T47D (cell line): ENCODE measurements around the gene EIF1.
"Not testable (repeated sequence)": the region's sequence is repeated elsewhere in the genome, so short reads cannot be mapped to it uniquely, and the experiment has no call there.

Source experiments
- DNase-seq, 2 experiments: peaks; one replicate each; pipeline versions ENCODE4 v3.0.0 to v3.0.0-alpha.2; 2011 to 2012; ENCODE audit warnings: low read depth in 1 of 2, low spot score in 1 of 2
- JUND ChIP-seq: IDR thresholded peaks from 2 replicates; pipeline ENCODE4 v1.6.1; 2012; ENCODE audit warnings: low read depth
- in situ Hi-C: cut with HindIII; loops from 2 replicates; pipeline ENCODE4 v1.10.0; 2016; ENCODE audit warnings: low sequenced_read_pairs, low pct_unique_long_range_greater_than_20kb

Gene EIF1

DNA sequence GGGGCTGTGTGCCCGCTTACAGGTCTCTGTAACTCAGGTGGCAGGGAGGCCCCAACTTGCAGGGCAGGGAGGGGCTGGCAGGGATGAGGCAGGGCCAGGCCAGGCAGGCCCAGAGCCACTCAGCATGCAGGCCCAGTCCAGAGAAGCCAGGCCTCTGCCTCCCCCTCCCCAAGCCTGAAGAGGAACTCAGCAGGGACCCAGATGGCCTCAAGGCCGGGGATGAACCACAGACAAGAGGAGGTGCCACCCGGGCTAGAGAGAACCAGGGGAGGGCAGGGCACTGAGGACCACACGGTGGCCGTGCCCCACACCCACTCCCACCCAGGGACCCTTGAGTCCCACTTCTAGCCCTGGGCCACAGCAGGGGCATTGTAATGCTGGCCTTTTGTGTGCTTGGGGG lies 29.8 kb upstream of the EIF1 start:
- no peak for DNase-seq
- in situ Hi-C loops, result no loop called here
- TF ChIP-seq JUND, result no peak

DNA sequence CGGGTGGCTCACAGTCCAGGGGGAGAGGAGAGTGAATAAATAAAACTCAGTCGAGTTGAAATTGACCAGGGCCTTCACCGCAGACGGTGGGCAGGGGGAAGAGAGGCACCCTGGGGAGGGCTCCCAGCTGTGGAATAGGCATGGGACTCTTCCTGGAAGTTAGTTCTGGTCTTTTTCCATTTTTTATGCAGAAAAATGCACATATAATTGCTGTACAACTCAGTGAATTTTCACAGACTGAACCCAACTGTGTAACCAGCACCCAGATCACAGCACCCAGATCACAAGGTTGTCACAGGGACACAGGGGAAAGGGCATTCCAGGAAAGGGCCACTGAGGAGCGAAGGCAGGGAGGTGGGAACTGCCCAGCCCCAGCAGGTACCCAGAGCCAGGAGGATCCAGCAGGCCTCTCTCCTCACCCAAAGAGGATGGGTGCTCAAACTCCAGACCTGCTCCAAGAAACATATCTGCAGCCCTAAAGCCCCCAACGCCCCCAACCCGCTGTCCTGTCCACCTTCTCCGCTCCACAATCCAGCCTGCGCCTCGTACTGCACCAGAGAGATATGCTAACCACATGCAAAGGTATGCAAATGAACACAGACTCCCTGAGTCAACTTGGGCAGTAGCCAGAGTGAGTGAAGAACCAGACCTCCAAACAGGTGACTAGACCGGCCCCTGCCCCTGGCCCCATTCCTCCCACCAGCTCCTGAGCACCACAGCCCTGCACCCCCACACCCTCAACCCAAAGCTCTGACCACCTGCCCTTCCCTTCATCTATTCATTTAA lies 29.1 kb upstream of the EIF1 start:
- in situ Hi-C loops, result no loop called here
- no peak for DNase-seq
- TF ChIP-seq JUND, result no peak

DNA sequence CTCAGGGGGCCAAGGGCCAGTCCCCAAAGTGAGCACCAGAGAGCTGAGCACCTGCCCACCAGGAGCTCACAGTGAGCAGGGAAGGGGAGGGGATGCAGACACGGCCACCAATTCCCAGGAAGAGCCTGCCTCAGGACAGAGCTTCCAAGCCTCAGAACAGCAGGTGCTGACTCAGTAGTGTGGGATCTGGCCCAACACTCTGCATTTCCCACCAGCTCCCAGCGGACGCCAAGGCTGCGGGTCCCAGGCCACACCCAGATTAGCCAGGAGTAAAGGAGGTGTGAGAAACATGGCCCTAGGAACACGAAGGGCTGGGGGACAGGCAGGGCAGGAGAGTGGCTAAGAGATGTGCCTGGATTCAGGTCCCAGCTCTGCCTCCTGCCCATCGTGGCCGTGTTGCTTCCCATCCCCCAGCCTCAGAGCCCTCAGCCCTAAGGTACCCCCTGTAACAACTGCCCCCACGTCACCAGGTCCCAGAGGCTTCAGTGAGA lies 28.4 kb upstream of the EIF1 start:
- DNase-seq, result no peak
- TF ChIP-seq JUND, result no peak
- in situ Hi-C loops, result no loop called here

DNA sequence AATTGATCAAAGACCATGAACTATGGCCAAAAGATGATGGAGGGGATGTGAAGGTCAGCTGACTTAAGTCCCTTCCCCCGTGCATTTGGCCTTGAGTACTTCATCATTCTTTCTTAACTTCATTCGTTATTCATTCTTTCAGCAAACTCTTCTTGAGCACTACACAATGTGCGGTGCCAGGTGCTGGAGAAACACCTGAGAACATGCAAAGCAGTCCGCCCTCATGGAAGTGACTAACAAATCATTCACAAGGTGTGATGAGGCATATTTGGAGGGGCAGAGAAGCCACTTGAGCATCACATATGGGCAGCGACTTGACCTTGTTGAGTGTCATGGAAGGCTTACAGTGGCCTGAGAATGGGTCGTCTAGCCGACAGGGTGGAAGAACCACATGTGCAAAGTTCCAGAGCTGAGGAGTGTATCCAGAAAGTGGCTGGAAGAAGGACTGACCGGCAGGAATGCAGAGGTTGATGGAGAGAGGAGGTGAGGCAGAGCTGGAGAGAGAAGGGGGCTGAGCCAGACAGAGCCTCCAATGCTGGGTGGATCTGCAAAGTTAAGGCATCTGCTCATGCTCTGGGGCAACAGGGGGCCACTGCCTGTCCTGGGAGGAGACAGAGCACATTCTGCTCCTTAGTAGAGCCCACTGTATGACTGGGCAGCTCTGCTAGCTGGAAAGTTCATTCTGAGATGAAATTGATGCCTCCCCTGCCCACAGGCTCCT lies 25.1 kb upstream of the EIF1 start:
- DNase-seq, result no peak
- no peak for TF ChIP-seq JUND
- in situ Hi-C loops, result no loop called here

DNA sequence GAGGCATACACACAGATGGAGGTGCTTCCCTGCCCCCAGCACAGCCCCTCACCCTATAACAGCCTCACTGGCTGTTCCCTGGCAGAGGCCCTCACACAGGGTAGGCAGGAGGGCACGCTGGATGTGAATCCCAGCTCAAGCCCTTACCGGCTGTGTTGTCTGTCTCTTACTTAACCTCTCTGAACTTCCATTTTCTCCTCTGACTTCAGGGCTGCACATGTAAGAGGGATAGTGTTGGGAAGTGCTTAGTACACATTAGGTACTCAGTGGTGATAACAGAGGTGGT lies 24.6 kb upstream of the EIF1 start:
- TF ChIP-seq JUND, result no peak
- DNase-seq, result no peak
- in situ Hi-C loops, result no loop called here

DNA sequence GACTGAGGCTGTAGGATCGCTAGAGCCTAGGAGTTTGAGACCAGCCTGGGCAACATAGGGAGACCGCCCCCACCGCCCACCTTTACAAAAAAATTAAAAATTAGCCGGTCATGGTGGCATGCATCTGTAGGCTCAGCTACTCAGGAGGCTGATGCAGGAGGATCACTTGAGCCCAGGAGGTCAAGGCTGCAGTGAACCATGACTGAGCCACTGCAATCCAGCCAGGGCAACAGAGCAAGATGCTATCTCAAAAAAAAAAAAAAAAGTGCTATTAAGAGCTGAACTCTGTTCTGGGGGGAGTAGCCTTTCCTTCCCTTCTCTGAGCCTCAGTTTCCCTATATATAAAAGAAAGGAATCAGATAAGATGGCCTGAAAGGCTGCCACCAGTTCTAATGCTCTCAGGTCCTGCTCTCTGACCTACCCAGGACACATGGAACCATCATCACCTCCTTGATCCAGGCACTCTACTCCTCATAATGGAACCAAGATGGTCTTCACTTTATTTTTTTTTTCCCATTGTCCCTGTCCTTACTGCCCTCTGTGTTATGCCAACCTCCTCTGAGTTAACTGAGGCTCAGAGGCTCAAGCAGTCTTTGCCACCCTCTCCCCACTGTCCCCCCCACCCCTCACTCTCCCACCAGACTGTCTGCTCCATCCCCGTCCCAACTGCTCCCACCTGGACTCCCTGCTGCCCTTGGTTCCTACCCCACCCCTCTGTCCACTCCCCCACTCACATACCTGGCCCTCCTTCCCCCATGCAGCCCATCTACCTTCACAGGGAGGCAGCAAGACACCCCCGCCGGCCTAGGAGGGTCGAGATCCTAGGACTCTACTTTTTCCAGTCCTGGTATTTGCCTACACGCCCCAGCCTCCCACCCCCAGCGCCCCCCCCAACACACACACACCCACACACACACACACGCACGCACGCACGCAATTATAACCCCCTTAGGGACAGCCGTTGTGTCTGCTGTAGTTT lies 23.8 kb upstream of the EIF1 start:
- no peak for DNase-seq
- no peak for TF ChIP-seq JUND
- in situ Hi-C loops, result no loop called here

DNA sequence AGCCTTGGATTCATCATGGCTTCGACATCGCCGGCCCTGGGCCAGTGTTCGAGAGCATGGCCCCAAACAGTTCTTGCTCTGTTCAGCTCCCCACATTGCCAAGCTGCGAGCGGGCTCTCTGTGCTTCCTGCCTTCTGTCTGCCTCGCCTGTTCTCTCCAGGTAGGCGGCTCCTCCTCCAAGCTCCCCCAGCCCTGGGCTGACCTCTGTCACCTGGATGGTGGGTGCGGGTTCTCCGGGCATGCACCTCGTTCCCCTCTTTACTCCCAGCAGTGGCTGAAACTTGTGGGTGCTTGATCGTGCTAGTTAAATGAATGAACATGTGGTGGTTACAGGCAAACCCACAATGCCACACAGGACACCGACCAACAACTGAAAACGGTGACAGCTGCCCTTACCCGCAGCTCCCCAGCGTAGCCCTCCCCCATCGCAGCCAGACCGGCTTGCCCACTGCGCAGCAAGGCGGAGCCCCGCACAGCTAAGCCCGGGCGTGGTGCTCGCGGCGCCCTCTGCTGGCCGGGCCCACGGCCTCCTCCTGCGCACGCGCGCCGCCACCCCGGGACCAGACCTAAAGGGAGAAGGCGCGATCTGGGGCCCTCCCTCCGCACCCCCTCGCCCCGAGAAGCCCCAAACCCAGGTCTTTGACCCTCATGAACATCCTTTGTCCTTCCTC lies 23.0 kb upstream of the EIF1 start:
- in situ Hi-C loops, result no loop called here
- no peak for TF ChIP-seq JUND
- peak; percentile 96 for DNase-seq

DNA sequence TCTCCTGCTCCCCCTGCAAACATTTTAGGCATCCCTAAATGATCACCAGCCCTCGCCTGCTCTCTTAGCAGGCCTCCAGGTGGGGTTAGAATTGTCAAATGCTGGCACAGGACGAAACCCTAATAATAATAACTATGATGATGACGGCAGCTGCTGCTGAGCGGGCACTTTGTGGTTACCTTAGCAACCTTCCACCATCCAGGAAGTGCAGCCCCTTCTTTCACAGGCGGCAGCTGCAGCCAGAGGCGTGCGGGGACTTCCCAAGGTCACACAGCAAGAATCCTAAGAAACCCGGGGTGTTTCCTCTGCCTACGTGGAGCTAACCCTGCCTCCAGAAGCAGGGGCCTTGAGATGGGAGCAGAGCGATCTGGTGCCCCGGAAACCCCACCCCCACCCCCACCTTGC lies 22.4 kb upstream of the EIF1 start:
- in situ Hi-C loops, result no loop called here
- no peak for DNase-seq
- TF ChIP-seq JUND, result no peak

DNA sequence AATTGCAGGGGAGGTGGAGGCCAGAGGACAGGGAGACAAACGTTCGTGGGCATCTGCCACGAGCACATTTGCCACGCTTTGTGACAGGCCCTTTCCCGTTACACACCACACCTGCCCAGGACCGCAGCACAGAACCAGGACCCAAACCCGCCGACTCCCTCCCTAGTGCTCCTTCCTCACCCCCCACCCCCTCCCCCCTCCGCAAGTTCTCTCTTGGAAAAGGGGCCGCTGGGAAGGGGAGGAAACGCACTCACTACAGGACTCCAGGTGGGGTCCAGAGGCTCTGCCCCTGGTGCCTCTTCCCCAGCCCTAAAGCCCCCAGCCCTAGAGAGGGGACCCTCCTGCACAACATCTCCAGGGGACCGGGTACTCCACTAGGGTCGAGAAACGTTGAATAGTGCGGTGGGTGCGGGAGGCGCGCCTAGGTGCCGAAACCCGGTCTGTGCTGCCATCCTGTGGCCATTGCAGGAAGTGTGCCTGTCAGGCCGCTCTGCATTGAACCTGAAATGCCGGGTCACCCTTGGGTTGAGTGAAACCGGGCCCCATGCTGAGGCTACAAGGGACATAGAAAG lies 21.9 kb upstream of the EIF1 start:
- in situ Hi-C loops, result no loop called here
- peak; percentile 81 to 90 for DNase-seq
- TF ChIP-seq JUND, result no peak

DNA sequence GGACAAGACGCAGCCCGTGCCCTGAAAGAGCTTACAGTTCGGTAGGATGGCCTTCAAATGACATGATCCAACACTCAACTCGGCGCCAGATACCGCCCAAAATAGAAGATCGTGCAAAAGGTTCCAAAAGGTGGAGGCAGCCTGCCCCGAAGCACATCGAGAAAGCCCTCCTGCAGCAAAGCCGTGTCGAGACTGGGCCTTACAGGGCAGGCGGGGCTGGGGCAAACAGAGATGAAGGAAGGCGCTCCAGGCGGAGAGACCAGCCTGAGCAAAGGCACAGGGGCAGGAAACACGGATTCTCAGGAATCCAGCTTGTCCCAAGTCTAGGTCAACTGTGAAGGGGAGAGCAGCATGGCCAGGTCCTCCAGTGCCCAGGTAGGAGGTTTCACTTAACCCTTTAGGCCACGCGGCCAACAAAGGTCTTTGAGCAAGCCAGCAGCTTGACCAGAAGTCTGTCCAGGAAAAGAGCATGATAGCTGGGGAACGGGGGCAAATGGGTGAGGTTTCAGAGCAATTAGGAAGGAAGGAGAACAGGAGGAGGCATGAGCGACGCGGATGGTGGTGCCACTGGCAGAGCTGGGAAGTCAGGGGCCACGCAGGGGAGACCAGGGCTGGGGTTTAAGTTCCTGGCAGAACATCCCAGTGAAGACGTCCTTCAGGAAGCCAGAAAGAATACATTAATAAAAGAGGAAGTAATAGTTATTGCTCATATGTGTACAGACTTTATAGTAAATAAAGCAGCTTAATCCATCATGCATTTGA lies 21.2 kb upstream of the EIF1 start:
- in situ Hi-C loops, result no loop called here
- DNase-seq, result no peak
- no peak for TF ChIP-seq JUND

DNA sequence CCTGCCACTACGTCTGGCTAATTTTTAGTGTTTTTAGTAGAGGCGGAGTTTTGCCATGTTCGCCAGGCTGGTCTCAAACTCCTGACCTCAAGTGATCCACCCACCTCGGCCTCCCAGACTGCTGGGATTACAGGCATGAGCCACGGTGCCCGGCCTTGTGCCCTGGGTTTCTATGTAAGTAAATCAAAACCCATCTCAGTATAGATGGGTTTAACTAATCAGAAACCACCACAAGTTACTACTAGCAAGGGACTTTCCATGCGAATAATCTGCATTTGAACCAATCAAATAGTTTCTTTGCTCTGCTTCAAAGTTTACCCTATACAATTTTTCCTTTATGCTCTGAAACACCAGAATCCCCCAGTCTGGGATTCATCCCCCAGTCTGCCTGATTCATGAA lies 16.5 kb upstream of the EIF1 start:
- in situ Hi-C loops, result no loop called here
- no peak for DNase-seq
- TF ChIP-seq JUND, result no peak

DNA sequence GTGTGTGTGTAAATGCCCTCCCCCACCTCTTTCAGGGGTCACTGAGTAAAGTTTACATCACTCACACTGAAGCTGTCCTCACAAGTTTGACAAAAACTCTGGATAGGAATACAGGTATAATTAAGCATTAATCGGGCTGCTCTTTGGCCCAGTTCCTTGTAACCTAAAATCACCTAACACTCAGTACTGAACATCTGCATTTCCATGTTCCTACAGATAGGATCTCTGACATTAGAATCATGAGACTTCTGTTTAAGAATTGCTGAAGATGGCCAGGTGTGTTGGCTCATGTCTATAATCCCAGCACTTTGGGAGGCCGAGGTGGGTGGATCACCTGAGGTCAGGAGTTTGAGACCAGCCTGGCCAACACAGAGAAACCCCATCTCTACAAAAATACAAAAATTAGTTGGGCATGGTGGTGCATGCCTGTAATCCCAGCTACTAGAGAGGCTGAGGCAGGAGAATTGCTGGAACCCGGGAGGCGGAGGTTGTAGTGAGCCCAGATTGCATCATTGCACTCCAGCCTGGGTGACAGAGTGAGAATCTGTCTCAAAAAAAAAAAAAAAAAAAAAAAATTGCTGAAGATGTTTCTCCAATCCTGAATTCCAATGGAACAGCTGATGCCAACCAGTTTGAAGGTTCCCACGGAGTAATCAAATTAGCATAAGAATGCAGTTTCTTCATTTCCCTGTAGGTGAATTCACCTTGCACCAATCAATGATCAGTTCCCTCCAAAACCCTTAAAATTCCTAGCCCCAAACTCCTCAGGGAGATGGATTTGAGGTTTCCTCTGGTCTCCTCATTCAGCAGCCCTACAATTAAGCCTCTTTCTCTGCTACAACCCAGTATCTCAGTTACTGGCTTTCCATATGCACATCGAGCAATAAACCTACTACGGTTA lies 13.3 kb upstream of the EIF1 start:
- DNase-seq, in situ Hi-C loops: not testable (repeated sequence)
